Measurements from ENCODE around the gene OPCML. TPM values are rescaled to one million over a fixed set of nuclear protein-coding genes. Genes with fewer than 3 reads are reported as not detected.

OPCML gene
- total and polyA plus RNA-seq, 2 donors (not counting 1 experiment from before 2014, with no cell fraction given), result not detected

DNA sequence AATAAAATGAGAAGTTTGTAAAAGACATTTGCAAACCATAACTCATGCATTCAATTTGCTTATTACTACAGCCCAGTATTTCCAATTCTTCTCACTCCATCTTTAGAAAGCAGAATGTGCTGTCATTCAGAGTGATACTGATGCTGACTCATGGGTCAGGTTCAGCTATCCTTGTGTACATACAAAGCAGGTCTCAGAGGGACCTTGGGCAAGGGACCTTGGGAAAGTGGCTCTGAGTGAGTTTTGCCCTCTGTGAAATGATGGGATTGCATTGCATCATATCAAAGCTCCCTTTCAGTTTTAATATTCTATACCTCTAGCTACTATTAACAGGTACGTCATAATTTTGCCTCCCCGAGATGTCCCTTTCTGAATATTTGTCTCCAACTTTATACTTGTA lies 848.7 kb downstream of the OPCML start:
- Histone ChIP-seq H3K27me3 (replicated peaks in 1 of 4; ENCODE audit: control extremely low read depth in 1 of 4, control insufficient read depth in 3 of 4, insufficient read depth in 4 of 4, low read length in 3 of 4) (no peaks in the 10 kb centered on the region), H3K9ac (ENCODE audit: low read length) (no peak overlapping the region), H3K36me3 (replicated peaks in 1 of 2; ENCODE audit: control extremely low read depth in 1 of 2, control insufficient read depth in 1 of 2, extremely low read depth in 1 of 2, insufficient read depth in 2 of 2, low read length in 1 of 2) (no peaks in the 10 kb centered on the region), H3K4me2 (replicated peaks; ENCODE audit: low read depth, low read length, poor library complexity, severe bottlenecking) (no peak overlapping the region), H3K27ac (ENCODE audit: low read length in 2 of 2) (no peak overlapping the region), H3K4me1 (ENCODE audit: control insufficient read depth in 2 of 2, insufficient read depth in 2 of 2, low read length in 2 of 2) (no peaks in the 10 kb centered on the region), H2AFZ (ENCODE audit: insufficient read depth, low read depth, low read length, poor library complexity, severe bottlenecking) (no peak overlapping the region), H3K4me3 (ENCODE audit: control extremely low read depth in 1 of 5, extremely low read depth in 1 of 5, insufficient read depth in 1 of 5, low read depth in 2 of 5, low read length in 4 of 5) (no peak overlapping the region), H3K9me3 (ENCODE audit: control extremely low read depth in 1 of 3, control insufficient read depth in 2 of 3, insufficient read depth in 1 of 3, low read length in 2 of 3) (peaks cover 0 to 12% (median 0%) of the 10 kb centered on the region in 3 donors), H4K20me1 (ENCODE audit: control insufficient read depth, insufficient read depth, low read length, poor library complexity, severe bottlenecking) (no peaks in the 10 kb centered on the region), H3K79me2 (ENCODE audit: control insufficient read depth, insufficient read depth, low read length) (no peaks in the 10 kb centered on the region)
- ChIA-PET POLR2A (no interaction called here), CTCF (interaction anchor here (1.0 kb wide), 1 partner anchor 14 kb away, joined by 3 read pairs; no protein-coding TSS in a partner anchor)
- Mint-ChIP-seq H3K27me3 (no peaks in the 10 kb centered on the region), H3K27ac (no peak overlapping the region), H3K9me3 (ENCODE audit: insufficient read depth) (peaks cover 1% of the 10 kb centered on the region), H3K4me3 (no peak overlapping the region), H3K4me1 (no peaks in the 10 kb centered on the region)
- no CpG with 5 or more reads among the region's 2 CpGs for WGBS (ENCODE audit: insufficient coverage)
- DNase-seq (no peak), ATAC-seq (ENCODE audit: low read depth) (no peak)
- no peak for TF ChIP-seq EZH2 (IDR thresholded peaks at IDR 0.05; ENCODE audit: borderline replicate concordance, insufficient read depth, low read depth, low read length, poor library complexity, severe bottlenecking)
- TF ChIP-seq, protein P1, sequence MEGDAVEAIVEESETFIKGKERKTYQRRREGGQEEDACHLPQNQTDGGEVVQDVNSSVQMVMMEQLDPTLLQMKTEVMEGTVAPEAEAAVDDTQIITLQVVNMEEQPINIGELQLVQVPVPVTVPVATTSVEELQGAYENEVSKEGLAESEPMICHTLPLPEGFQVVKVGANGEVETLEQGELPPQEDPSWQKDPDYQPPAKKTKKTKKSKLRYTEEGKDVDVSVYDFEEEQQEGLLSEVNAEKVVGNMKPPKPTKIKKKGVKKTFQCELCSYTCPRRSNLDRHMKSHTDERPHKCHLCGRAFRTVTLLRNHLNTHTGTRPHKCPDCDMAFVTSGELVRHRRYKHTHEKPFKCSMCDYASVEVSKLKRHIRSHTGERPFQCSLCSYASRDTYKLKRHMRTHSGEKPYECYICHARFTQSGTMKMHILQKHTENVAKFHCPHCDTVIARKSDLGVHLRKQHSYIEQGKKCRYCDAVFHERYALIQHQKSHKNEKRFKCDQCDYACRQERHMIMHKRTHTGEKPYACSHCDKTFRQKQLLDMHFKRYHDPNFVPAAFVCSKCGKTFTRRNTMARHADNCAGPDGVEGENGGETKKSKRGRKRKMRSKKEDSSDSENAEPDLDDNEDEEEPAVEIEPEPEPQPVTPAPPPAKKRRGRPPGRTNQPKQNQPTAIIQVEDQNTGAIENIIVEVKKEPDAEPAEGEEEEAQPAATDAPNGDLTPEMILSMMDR (IDR thresholded peaks at IDR 0.05), result no peak
- intact Hi-C loops (cut with micrococcal nuclease), result no loop called here

DNA sequence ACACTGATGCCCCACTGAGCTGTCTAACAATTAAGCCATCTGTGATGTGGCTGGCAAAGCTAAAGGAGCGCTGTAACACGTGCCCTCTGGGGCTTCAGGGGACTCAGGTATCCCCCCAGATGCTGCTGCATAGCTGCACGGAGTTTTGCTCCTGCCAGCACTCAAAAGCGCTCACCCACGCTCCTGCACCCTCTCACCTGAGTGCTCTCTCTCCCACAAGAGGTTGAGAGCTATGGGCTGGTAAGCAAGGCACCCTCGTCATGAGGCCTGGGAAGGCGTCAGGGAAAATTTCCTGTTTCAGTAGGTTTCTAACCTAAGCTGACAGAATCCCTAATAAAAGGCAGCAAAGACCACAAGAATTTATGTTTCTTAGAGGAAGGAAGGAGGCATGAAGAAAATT lies 850.3 kb downstream of the OPCML start:
- ChIA-PET CTCF (no interaction called here), POLR2A (no interaction called here)
- peaks cover 0 to 12% (median 0%) of the 10 kb centered on the region in 3 donors for H3K9me3 ChIP-seq (ENCODE audit: control extremely low read depth in 1 of 3, control insufficient read depth in 2 of 3, insufficient read depth in 1 of 3, low read length in 2 of 3)
- TF ChIP-seq, protein P1 (IDR thresholded peaks at IDR 0.05), result no peak
- TF ChIP-seq EZH2 (IDR thresholded peaks at IDR 0.05; ENCODE audit: borderline replicate concordance, insufficient read depth, low read depth, low read length, poor library complexity, severe bottlenecking), result no peak
- H3K4me2 ChIP-seq (replicated peaks; ENCODE audit: low read depth, low read length, poor library complexity, severe bottlenecking), result no peak overlapping the region
- H3K4me1 ChIP-seq (ENCODE audit: control insufficient read depth in 2 of 2, insufficient read depth in 2 of 2, low read length in 2 of 2), result no peaks in the 10 kb centered on the region
- no peak overlapping the region for H3K4me3 ChIP-seq (ENCODE audit: control extremely low read depth in 1 of 5, extremely low read depth in 1 of 5, insufficient read depth in 1 of 5, low read depth in 2 of 5, low read length in 4 of 5)
- Mint-ChIP-seq H3K9me3 (ENCODE audit: insufficient read depth) (peaks cover 2% of the 10 kb centered on the region), H3K4me1 (no peaks in the 10 kb centered on the region), H3K27me3 (no peaks in the 10 kb centered on the region), H3K4me3 (no peak overlapping the region), H3K27ac (no peak overlapping the region)
- H3K79me2 ChIP-seq (ENCODE audit: control insufficient read depth, insufficient read depth, low read length), result no peaks in the 10 kb centered on the region
- no peak overlapping the region for H3K27ac ChIP-seq (ENCODE audit: low read length in 2 of 2)
- no peaks in the 10 kb centered on the region for H3K27me3 ChIP-seq (replicated peaks in 1 of 4; ENCODE audit: control extremely low read depth in 1 of 4, control insufficient read depth in 3 of 4, insufficient read depth in 4 of 4, low read length in 3 of 4)
- 75% methylated on average over 4 of the region's 7 CpGs for WGBS (ENCODE audit: insufficient coverage)
- H3K36me3 ChIP-seq (replicated peaks in 1 of 2; ENCODE audit: control extremely low read depth in 1 of 2, control insufficient read depth in 1 of 2, extremely low read depth in 1 of 2, insufficient read depth in 2 of 2, low read length in 1 of 2), result no peaks in the 10 kb centered on the region
- H2AFZ ChIP-seq (ENCODE audit: insufficient read depth, low read depth, low read length, poor library complexity, severe bottlenecking), result no peak overlapping the region
- H3K9ac ChIP-seq (ENCODE audit: low read length), result no peak overlapping the region
- DNase-seq, result no peak
- ATAC-seq (ENCODE audit: low read depth), result no peak
- intact Hi-C loops (cut with micrococcal nuclease), result no loop called here
- H4K20me1 ChIP-seq (ENCODE audit: control insufficient read depth, insufficient read depth, low read length, poor library complexity, severe bottlenecking), result no peaks in the 10 kb centered on the region
